ENCODE measurements around the gene PNPLA7.

The PNPLA7 gene

GRCh38 chr9:137423514-137424291 lies 126.5 kb downstream of the PNPLA7 start (continued):
- TF ChIP-seq ZNF366 (tag by site-specific recombination; conservative IDR thresholded peaks at IDR 0.05) (no peak), ZNF112 (tag by site-specific recombination; IDR thresholded peaks at IDR 0.05) (no peak), ZNF350 (tag by site-specific recombination; IDR thresholded peaks at IDR 0.05) (no peak), PATZ1 (tag by site-specific recombination; IDR thresholded peaks at IDR 0.05) (peak; percentile 35; the same call in 1 of the 2 replicates)

DNA sequence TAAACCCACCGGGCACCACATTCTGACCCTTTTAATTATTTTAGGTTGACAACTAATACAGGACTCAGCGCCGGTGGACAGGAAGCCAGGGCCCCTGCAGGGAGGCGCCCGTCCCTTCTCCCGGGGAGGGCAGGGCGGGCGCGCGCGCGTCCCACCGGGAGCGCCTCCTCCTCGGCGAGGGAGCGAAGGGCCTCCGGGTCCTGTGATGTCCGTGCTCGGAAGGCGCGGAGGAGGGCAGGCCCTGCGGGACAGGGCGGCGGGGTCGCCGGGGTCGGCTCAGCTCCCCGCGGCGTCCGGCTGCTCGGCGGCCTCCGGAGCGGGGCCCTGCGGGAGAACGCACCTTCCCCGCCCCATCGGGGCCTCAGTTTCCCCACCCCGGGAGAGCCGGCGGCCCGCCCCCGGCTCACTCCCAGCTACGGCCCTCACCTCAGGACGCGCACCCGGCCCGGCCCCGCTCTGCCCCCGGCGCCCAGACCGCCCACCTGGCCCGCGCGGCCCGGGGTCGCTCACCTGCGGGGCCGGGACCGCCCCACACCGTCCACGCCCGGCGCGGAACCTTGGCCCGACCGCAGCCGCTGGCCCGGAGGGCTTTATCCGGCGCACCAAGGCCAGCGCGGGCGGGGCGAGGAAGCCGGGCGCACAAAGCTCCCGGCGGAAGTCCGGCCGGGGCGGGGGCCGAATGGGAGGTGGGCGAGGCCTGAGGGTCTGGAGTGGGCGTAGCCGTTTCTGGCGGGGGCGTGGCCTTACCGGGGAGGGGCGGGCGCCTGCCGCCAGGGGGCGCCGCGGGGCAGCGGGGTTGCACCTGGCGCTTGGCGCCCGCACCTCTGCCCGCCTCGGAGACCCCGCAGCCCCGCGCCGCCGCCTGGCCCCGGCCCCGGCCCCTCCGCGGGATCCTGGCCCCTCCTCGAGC lies 127.3 kb downstream of the PNPLA7 start, which contains the start of the genes EXD3 and NOXA1:
Gene EXD3, minus strand, starts transcription at position 559 of the 910 bp plus-strand sequence. CDS start 27,805 bp downstream, outside the sequence.
Gene NOXA1, plus strand, starts transcription at position 790 of the 910 bp plus-strand sequence. CDS start 137 bp downstream, outside the sequence.
- Histone ChIP-seq H3K4me1 (ENCODE audit: control insufficient read depth, insufficient read depth, low read length) (peaks cover 9% of the 10 kb centered on the region), H3K36me3 (ENCODE audit: control insufficient read depth in 2 of 2, insufficient read depth in 1 of 2, low read length in 2 of 2) (no peaks in the 10 kb centered on the region; a peak in 1 of 3 replicates), H3K9me3 (ENCODE audit: control insufficient read depth, insufficient read depth, low read depth, low read length) (no peaks in the 10 kb centered on the region), H3K4me3 (ENCODE audit: low read depth, low read length) (peak within 1 kb of the TSS; percentile 85), H3K27ac (ENCODE audit: extremely low read depth, low read depth, low read length) (peak within 1 kb of the TSS; percentile 86)
- ChIA-PET POLR2A (interaction anchor here (0.6 to 2.1 kb wide), 31 partner anchors 8 to 353 kb away, joined by 3 to 27 read pairs (median 5); partner anchors contain the start of genes ENTPD8, MRPL41, NELFB and NRARP), CTCF (interaction anchor here (0.6 to 4.0 kb wide), 32 partner anchors 8 to 1316 kb away, joined by 3 to 35 read pairs (median 4); partner anchors contain the start of genes EHMT1 and ENTPD8)
- TF ChIP-seq ZNF621 (tag by site-specific recombination; IDR thresholded peaks at IDR 0.05) (no peak), ZNF600 (tag by site-specific recombination; IDR thresholded peaks at IDR 0.05) (no peak), ZNF157 (tag by site-specific recombination; IDR thresholded peaks at IDR 0.05) (no peak), ZNF785 (tag by site-specific recombination; IDR thresholded peaks at IDR 0.05) (no peak), MYNN (tag by site-specific recombination; IDR thresholded peaks at IDR 0.05; ENCODE audit: borderline replicate concordance) (no peak), ZNF76 (tag by site-specific recombination; IDR thresholded peaks at IDR 0.05; ENCODE audit: borderline replicate concordance, low read depth) (peak; percentile 83; the same call in 1 of the 2 replicates), ZBTB20 (tag by site-specific recombination; IDR thresholded peaks at IDR 0.05) (0 out of 2 replicates have a peak, but pooled peaks have one; percentile 20), ZBTB7A (tag by site-specific recombination; IDR thresholded peaks at IDR 0.05; ENCODE audit: low read depth) (peak; percentile 79; the same call in 1 of the 2 replicates), ZNF768 (tag by site-specific recombination; IDR thresholded peaks at IDR 0.05) (no peak), ZBTB10 (tag by site-specific recombination; IDR thresholded peaks at IDR 0.05) (no peak), OSR2 (tag by site-specific recombination; IDR thresholded peaks at IDR 0.05) (no peak), PRDM2 (tag by site-specific recombination; IDR thresholded peaks at IDR 0.05; ENCODE audit: borderline replicate concordance) (no peak), TRIM28 (IDR thresholded peaks at IDR 0.05; ENCODE audit: borderline replicate concordance, low read length) (no peak), ZNF302 (tag by site-specific recombination; IDR thresholded peaks at IDR 0.05; ENCODE audit: low read depth) (no peak), ZNF416 (tag by site-specific recombination; IDR thresholded peaks at IDR 0.05) (no peak), ZNF248 (tag by site-specific recombination; IDR thresholded peaks at IDR 0.05) (no peak), ZNF654 (tag by site-specific recombination; IDR thresholded peaks at IDR 0.05; ENCODE audit: low read depth) (no peak), ZNF223 (tag by site-specific recombination; IDR thresholded peaks at IDR 0.05) (no peak)
- TF ChIP-seq, protein P1, sequence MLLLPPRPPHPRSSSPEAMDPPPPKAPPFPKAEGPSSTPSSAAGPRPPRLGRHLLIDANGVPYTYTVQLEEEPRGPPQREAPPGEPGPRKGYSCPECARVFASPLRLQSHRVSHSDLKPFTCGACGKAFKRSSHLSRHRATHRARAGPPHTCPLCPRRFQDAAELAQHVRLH (tag by site-specific recombination; IDR thresholded peaks at IDR 0.05): peak; percentile 66; the same call in 1 of the 2 replicates

All from HEK293 (cell line).